GM21825 (cell line): ENCODE results near the gene DDX50.
"Not testable (repeated sequence)": the region's sequence is repeated elsewhere in the genome, so short reads cannot be mapped to it uniquely, and the experiment has no call there.

ENCODE experiments used
- ATAC-seq: cut with Tn5 transposase; IDR thresholded peaks from one replicate; pipeline ENCODE4 v1.9.1; 2021; ENCODE audit warnings: mild to moderate bottlenecking, moderate library complexity; ENCODE audit not compliant: unreplicated experiment

DDX50 gene

DNA sequence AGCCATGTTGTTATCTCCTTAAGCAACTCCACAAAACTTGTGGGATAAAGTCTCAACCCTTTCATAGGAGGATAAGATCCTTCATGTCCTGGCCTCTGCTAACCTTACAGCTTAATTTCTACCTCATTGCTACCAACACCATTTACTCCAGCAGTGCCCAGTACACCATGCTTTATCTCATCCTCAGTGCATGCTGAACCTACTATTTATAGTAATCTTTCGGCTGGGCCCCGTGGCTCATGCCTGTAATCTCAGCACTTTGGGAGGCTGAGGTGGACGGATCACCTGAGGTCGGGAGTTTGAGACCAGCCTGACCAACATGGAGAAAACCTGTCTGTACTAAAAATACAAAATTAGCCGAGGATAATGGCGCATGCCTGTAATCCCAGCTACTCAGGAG, 78.6 kb downstream of the DDX50 start:
- not testable (repeated sequence) for ATAC-seq

GRCh38 chr10:68981074-68981473, 80.0 kb downstream of the DDX50 start:
- no peak for ATAC-seq

GRCh38 chr10:68982389-68982788, 81.3 kb downstream of the DDX50 start:
- ATAC-seq = no peak

DNA sequence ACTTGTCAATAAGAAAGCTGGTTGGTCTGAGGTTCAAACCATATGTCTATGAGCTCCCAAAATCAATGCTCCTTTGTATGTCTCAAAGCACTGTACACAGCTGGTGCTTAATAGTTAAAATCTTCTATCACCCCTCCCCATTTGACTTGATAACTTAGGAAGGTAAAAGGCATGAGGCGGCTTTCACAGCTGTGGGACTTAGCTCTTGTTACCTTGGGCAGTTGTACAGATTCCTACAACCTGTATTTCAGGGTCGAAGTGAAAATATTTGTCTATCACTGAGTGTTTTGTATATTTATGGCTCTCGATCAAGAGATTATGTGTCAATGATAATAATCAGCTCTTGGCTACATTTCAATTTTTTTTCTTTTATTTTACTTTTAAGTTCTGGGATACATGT, 86.5 kb downstream of the DDX50 start:
- no peak for ATAC-seq

GRCh38 chr10:68988530-68989316, 87.6 kb downstream of the DDX50 start, which contains the start of gene KIFBP:
Gene KIFBP, plus strand, starts transcription at chr10:68988803. Its CDS starts 30 bp downstream, at chr10:68988833.
- ATAC-seq = peak; percentile 69

GRCh38 chr10:68989317-68989990, 88.3 kb downstream of the DDX50 start:
- ATAC-seq = no peak

DNA sequence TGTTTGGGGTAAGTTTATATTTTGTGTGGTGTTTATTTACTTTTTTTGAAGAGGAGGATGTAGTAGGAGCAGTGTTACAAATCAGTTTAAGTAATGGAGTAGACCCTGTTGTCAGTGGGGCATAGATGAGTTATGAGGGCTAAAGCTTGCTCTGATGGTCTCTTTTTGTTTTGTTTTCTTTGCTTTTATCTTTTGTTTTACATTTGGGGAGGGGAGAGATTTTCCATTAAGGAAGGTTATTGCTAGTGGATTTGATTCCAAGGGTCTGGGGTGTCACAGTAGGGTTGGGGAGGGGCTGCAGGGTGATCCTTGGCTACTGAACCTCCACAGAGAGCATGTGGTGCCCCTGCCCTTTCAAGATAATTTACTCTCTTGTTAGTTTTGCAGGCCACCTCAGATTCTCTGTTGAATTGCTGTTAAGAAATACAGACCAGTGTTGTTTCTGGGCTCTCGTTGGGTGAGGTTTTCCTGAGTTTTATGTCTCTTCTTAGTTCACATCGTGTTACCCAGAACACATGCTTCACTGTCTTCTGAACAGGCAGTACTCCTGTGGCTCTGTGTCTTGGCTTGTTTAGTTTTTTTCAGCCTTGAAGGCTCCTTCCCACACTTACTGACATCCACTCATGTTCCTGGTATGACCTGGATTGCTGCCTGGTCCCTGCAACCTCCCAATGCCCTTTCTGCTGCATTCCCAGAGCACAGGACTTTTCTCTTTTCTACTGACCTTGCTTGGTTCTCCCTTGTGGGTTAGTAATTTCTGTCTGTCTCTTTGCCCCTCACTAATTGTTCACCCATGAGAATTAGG, 91.7 kb downstream of the DDX50 start:
- ATAC-seq = no peak
